GM18868 (cell line): ENCODE data around the gene SLAMF9.

ENCODE experiments used
- ATAC-seq: cut with Tn5 transposase; IDR thresholded peaks from one replicate; pipeline ENCODE4 v1.9.1; 2021; ENCODE audit warnings: mild to moderate bottlenecking, moderate library complexity; ENCODE audit not compliant: unreplicated experiment

The SLAMF9 gene

DNA sequence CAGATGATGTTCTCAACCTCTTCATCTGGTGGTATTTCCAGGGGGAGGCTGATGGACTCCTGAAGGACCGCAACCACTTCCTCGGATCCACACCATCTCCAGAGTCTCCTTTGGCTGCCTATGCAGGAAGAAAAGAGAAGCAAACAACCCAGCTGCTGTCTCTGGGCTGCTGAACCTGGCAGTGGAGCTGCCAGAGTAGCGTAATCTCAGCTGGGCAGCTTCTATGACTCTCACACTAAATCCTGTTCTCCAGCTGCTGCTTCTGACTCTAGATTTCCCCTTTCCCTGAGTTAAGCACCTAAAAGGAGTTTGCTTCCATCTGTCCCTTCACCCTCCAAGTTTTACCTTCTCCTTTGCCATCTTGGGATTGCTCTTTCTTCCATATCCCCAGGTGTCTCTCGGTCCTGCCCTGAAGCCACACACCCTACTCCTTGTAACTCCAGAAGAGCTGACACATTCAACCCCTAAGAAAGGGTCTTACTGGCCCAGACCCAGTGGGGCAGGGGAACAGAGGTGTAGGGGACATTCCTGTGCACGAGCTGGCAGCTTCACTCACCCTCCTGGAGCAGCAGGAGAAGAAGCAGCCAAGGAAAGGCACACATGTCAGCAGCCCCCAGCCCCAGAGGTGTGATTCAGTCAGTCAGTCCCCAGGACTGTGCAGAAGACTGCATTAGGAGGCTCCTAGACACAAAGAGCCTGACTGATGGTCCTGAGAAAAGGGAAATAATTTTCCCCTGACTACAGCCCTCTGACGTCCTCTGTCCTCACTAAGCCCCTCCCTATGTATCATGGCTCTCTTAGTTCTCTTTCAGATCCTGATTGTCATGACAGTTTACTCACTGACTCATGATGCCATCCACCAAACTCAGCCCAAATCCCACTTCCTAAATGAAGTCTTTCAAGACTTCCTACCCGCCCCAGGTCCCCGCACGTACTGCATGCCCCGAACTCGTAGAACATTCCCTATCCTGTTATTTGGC lies at the start of gene SLAMF9:
SLAMF9 (minus strand) TSS at position 702 of the 980 bp plus-strand sequence; CDS start at position 602, 100 bp downstream.
- ATAC-seq = no peak

GRCh38 chr1:160001440-160001839 lies 47.4 kb upstream of the SLAMF9 start:
- ATAC-seq = no peak

DNA sequence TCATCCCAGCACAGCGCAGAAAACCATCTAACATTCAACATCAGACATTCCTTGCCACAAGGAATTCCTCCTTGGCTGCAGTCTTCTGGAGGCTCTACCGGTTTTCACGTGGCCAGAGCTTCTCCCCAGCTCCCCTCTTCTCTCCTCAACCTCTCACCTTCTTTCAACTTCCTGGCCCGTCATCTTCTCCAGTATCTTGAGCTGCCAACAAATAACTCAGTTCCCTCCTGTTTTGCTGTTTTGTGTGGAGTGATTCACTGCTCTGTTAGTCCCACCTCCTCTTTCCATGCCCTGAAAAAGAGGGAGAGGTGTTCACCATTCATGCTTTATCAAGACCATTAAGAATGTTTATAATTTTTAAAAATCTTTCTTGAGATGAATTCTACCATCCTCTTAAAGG lies 45.2 kb upstream of the SLAMF9 start:
- ATAC-seq = no peak

- ATAC-seq = no peak
Observed at GRCh38 chr1:159996653-159997052, 42.6 kb upstream of the SLAMF9 start.

DNA sequence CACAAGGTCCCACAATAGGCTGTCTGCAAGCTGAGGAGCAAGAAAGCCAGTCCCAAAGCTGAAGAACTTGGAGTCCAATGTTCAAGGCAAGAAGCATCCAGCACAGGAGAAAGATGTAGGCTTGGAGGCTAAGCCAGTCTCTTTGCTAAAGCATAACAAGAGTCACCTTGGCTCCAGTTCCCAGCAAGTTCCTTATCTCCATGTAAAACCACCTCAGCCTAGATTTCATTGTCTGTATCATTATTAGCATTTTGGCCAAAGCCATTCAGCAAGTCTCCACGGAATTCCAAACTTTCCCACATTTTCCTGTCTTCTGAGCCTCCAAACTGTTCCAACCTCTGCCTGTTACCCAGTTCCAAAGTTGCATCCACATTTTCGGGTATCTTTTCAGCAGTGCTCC lies 40.9 kb upstream of the SLAMF9 start:
- ATAC-seq = no peak

DNA sequence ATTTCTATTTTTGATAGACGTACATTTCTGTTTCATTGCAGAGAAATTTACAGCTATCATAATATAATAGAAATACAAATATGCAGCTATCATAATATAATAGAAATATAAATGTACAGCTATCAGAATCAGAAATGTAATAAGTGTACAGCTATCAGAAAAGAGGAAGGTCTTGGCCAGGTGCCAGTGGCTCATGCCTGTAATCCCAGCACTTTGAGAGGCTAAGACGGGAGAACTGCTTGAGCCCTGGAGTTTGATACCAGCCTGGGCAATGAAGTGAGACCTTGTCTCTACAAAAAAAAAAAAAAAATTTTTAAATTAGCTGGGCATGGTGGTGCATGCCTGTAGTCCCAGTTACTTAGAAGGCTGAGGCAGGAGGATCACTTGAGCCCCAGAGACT lies 39.9 kb upstream of the SLAMF9 start:
- ATAC-seq = no peak

- ATAC-seq = no peak
Observed at GRCh38 chr1:159992161-159992560, 38.1 kb upstream of the SLAMF9 start.

- no peak for ATAC-seq
Observed at GRCh38 chr1:159991513-159991912, 37.5 kb upstream of the SLAMF9 start.

DNA sequence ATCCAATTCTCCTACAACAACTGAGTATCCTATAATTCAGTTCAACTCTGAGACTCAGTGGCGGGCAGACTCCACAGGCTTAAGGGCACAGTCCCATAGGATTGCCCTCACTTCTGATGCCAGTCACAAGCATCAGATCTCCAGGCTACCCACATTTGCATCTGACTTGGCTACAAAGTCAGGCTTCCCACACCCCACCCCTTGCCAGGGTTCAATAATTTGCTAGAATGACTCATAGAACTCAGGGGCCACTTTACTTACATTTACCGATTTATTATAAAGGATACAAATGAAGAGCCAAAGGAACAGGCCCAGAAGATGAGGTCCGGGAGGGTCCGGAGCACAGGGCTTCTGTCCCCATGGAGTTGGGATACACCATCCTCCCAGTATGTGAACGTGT lies 36.0 kb upstream of the SLAMF9 start:
- ATAC-seq = no peak

DNA sequence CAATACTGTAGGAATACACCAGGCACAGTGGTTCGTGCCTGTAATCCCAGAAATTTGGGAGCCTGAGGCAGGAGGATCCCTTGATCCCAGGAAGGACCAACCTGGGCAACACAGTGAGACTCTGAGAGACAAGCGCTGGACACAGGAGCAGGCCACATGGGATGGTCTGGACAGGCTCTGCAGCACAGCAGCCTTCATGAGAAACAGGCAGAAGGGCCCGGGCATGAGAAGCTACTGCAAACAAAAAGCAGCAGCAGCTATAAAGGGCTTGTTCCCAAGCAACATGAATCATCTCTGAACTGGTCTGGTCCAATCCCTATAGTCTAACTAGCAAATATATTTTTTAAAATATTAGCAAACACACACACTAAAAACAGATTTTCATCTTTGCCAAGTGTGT lies 35.5 kb upstream of the SLAMF9 start:
- no peak for ATAC-seq

DNA sequence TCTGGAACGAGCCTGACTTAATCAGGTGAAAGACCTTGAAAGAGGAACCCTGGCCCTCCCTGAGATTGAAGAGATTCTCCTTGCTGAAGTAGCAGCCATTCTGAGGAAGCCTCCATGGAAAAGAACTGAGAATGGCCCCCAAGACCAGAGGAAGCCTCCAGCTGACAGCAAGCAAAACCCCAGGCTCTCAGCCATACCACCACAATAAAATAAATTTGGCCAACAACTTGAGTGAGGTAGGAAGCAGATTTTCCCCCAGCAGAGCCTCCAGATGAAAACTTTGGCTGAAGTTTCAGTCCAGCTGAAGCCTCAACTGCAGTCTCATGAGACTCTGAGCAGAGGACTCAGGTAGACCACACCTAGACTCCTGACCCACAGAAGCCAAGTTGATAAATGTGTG lies 34.0 kb upstream of the SLAMF9 start:
- ATAC-seq = no peak

GRCh38 chr1:159987186-159987585 lies 33.1 kb upstream of the SLAMF9 start:
- no peak for ATAC-seq

DNA sequence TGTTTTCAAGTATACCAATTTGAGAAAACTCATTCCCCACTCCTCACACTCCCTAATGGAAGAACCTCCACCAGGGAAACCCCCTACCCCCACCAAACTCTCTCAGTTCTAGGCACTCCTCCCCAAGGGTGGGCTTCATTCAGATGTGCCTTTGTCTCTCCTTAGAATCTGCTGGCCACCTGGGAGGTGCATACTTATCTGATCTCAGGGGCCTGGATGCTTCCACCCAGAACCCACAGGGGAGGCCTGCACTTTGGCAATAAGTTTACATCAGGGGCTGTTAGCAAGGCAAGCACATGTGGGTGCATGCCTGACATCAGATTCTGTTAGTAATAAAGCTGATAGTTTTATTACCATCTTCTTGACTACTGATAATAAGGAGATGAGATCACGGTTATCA lies 32.5 kb upstream of the SLAMF9 start:
- no peak for ATAC-seq

DNA sequence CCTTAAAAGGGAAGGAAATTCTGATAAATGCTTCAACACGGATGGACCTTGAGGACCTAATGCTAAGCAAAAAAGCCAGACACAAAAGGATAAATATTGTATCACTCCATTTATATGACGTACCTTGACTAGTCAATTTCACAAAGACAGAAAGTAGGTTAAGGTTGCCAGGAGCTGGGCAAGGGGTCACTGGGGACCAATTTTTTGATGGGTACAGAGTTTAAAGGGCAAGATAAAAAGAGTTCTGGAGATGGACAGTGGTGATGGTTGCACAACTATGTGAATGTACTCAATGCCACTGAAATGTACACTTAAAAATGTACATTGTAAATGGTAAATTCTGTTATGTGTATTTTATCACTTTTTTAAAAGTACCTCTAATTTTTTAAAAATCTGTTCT lies 32.1 kb upstream of the SLAMF9 start:
- ATAC-seq = no peak

DNA sequence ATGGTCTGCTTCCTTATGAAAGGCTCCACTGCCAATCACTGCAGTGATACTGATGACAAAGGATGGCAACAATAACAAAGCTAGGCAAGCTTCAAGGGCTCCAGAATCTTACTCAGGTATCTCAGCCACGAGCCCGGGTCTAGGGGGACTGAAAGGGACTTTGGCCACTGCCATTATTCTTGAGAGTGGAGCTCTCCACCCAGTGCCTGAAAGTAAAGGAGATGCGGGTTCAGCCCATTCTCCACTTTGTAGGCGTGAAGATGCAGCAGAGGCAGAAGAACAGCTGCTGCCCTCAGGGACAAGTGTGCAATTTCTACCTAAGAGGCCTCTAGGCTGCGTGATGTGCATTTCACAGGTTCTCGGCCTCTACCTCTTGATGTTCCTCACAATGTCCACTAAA lies 31.4 kb upstream of the SLAMF9 start:
- no peak for ATAC-seq

GRCh38 chr1:159983681-159984080 lies 29.6 kb upstream of the SLAMF9 start:
- ATAC-seq = no peak

GRCh38 chr1:159982280-159982679 lies 28.2 kb upstream of the SLAMF9 start:
- no peak for ATAC-seq

DNA sequence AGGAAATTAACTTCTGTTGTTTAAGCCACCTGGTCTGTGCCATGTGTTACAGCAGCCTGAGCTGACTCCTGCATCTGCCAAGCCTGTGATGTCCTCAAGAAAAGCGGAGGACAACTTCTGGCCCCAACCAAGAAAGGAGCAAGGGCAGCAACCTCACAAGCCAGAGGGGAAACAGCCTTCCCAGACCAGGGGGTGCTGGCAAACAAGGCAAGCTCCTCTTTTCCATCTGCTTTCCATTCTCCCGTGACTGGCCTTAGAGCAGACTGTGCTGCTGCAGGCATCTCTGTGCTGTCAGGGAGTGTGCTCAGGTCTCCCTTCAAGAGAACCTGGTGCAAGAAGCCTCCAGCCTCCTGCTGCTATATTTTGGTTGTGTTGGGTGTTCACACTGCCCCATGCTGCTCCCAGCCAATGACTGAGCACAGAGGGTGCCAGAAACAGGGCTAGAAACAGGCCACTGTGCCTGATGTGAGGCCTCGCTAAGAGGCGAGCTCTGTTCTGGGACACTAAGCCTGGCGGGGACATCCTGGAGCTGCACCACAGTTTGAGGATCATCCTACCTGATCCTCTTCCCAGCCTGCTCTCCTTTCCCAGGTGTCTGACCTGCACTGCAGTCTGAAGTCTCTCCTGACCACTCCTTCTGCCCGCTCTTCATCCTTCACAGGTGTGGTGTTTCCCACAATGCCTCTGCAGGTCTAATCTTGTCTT lies 27.5 kb upstream of the SLAMF9 start:
- ATAC-seq = no peak

- no peak for ATAC-seq
Observed at GRCh38 chr1:159980786-159981185, 26.7 kb upstream of the SLAMF9 start.

DNA sequence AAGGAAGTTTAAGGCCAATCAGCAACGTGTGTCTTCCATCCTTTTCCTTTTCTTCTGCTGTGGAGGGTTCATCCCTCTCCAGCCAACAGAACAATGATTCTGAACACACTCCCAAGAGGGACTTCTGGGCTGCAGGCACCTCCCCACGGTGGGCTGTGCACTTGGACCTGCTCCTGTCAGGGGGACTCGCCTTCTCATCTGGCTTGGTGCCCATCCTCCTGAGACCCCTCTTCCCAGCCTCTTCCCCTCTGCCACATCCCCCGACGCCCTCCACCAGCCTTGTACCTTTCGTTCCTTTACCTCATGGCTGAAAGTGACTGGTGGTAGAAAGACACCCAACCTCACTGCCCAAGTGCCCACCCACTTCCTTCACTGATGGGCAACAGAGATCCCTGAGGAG lies 26.0 kb upstream of the SLAMF9 start:
- no peak for ATAC-seq

DNA sequence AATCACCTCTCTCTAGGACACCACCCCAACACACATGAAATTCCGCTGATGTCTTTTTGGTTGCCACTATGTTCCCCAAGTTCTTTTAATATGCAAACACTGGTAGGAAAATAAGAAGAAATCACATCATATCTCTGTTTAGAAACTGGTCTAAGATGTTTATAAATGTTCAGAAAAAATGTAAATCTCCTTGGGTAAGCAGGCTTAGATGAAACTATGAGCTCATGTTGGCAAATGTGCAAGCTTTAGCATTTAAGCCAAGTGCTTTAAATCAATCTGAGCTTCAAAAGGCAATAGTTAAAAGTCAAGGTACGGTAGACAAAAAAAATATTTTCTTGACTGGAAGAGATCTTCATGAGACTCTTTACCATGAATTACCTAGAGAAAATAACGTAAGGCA lies 25.2 kb upstream of the SLAMF9 start:
- ATAC-seq = no peak

- ATAC-seq = no peak
Observed at GRCh38 chr1:159978107-159978398, 24.0 kb upstream of the SLAMF9 start.
